Neural cell (in vitro differentiated cells): ENCODE data around the gene CDK5R1.

Experiments used
- CTCF ChIP-seq: fragments of 450-650 bp; IDR thresholded peaks from 2 replicates; pipeline ENCODE4 v1.5.1; 2014; ENCODE audit warnings: antibody characterized with exemption, mild to moderate bottlenecking, moderate library complexity; ENCODE audit not compliant: poor library complexity, severe bottlenecking
- POLR2AphosphoS5 ChIP-seq: IDR thresholded peaks from 2 replicates; pipeline ENCODE4 v1.6.1; 2012
- RAD21 ChIP-seq: fragments of 450-650 bp; conservative IDR thresholded peaks from 2 replicates; pipeline ENCODE4 v1.6.1; 2014; ENCODE audit warnings: antibody characterized with exemption, mild to moderate bottlenecking, moderate library complexity
- REST ChIP-seq: IDR thresholded peaks from 2 replicates; pipeline ENCODE4 v1.6.1; 2012; ENCODE audit warnings: borderline replicate concordance

- TF ChIP-seq REST (no peak), CTCF (no peak), POLR2AphosphoS5 (no peak), RAD21 (no peak)
These were observed 15.2 kb downstream of the CDK5R1 start for GRCh38 chr17:32502013-32502412.
